HG02885 (cell line): ENCODE results near the gene FAM193A.

Source experiments
- ATAC-seq: cut with Tn5 transposase; IDR thresholded peaks from one replicate; pipeline ENCODE4 v1.9.1; 2021; ENCODE audit warnings: mild to moderate bottlenecking; ENCODE audit not compliant: unreplicated experiment, poor library complexity

Gene FAM193A

DNA sequence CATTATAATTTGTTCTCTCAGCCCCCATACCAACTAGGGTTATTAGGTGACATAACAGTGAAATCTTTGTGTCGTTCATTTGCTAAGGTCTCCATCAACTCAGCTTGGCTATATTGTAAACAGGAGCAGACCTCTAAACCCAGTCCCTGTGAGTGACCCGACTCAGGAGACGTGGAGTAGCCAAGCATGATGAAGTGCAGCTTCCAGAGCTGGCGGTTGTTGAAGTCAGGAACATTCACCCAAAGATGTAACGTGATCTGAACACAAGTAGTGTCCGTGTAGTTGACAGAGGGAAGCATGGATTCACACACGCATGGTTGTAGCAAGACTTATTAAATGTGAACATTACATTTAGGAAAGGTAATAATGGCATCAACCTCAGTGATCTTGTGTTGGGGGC is 102.3 kb downstream of the FAM193A start:
- ATAC-seq: no peak

DNA sequence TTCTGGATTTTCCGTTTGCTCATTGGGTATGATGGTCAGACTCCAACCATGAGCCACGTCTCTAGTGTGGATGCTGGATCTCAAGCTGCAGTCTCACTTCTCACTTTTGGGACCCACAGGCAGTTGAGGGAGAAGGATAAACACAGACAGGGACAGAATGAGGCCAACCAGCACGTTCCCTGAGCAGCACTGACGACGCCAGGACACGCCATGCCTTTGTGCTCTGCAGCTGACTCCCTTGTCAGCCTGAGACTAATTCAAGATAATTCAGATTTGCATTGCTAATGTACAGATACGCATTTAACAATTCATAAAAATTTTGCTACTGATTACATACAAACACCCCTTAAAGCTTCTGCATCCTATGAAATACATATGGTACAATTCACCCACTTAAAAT is 106.5 kb downstream of the FAM193A start:
- no peak for ATAC-seq

DNA sequence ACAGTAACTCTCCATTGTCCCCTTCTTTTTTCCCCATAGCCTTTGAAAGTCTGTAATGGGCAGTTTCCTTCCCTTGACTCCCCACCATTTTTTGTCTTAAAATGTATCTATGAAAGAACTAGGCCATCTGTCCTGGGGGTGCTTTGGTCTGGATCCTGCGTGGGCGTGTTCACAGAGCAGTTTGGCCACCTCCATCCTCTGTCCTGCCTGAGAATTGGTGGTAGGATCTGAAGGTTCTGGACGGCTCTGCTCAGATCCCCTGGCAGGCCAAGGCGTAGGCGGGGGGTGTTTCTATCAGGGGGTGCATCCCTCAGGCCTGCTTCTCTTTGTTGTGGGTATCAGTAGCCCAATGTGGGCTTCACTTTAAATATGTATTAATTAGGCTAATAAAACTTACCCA is 107.1 kb downstream of the FAM193A start:
- ATAC-seq: no peak

DNA sequence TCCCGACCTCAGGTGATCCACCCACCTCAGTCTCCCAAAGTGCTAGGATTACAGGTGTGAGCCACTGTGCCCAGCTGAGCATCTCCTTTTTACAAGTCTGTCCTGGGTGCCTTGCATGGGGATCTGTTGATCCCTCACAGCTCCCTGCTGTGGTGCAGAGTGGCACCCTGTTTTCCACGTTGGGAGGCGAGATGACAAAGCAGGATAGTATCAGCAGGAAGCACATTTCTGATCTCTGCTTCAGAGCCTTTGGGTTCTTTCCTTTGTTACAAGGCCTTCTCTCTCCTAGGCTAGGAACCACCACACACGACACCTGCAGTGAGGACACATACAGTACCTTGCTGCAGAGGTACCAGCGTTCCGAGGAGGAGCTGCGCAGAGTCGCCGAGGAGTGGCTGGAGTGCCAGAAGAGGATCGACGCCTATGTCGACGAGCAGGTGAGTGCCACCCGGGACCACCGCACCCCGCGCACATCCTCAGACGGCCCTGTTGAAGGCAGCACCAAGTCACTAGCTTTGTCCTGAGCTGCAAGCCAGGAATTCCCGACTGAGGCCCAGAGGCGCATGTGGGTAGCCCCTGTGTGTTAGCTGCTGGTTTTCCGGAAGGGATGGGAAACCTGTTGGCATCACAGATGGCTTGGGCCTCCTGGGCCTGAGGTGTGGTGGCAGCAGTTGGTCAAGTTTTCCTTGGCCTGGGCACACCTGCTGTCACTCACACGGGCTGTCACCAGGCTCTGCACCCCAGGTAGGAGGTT is 110.1 kb downstream of the FAM193A start:
- ATAC-seq: no peak

DNA sequence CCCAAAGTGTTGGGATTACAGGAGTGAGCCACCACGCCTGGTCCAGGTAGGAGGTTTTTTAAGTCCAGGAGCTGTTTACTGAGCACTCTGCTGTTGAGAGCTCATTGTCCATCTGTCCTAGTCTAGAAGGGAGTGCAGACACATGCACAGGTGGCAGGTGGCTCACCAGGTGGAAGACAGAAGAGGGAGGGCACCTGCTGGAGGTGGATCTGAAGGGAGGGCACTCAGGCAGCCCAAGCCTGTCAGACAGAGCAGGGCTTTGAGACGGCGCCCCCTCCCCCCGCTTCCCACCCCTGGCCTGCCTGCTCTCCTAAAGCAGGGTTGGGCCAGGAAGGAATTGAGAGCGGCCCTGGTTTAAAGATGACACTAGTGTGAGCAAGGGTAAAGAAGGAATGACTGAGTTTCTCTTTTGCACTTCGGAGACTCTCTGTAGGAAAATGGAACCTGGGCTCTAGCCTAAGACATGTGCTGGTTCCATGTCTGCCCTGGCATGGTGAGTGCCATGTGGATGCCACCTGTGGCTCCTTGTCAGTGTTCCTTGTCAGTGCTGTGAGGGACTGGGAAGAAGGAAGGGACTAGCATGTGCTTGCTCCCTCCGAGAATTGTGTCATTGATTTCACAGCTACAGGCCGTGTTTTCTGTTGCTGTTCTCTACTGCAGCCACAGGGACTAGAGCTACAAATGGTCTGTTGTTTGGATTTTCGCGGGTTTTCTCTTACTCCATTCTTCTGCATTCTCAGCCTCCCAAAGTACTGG is 111.1 kb downstream of the FAM193A start:
- no peak for ATAC-seq

DNA sequence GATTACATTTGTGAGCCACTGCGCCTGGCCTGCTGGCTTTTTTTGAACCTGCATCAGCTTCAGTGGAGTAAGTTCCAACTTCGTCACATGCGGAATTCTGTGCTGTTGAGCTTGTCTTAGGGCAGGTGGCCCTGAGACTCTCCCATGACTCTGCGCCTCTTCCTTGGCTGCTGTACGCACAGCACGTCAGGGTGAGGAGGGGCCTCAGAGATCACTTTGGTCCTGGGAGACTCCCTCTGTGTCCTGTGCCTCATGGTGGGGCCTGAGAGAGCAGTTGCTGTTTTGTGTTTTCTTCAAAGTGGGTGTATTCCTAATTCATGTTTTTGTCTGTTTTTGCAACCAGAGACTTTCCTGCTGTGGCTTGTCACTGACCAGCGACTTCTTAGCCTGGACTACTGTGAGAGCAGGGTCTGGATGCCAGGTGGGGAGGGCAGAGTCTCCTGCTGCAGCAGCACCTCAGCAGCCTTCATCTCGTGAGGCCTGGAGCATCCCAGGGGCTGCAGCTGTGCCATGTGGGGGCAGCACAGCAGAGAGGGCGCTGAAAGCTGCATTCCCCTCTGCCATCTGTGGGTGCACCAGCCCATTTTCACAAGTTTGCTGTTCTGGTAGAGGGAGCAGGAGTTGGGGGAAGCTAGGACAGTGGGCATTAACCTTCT is 111.8 kb downstream of the FAM193A start:
- ATAC-seq: no peak

DNA sequence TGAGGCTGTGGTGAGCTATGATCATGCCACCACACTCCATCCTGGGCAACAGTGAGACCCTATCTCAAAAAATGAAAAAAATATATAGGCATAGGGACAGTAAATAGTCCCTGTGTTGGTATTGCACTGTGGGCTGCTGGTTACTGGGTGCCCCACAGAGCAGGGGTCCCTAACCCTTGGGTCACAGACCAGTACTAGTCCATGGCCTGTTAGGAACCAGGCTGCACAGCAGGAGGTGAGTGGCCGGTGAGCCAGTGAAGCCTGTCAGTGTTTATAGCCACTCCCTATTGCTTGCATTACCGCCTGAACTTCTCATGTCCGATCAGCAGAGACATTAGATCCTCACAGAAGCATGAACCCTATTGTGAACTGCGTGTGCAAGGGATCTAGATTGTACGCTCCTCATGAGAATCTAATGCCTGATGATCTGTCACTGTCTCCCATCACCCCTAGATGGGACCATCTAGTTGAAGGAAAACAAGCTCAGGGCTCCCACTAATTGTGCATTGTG is 113.2 kb downstream of the FAM193A start:
- no peak for ATAC-seq

DNA sequence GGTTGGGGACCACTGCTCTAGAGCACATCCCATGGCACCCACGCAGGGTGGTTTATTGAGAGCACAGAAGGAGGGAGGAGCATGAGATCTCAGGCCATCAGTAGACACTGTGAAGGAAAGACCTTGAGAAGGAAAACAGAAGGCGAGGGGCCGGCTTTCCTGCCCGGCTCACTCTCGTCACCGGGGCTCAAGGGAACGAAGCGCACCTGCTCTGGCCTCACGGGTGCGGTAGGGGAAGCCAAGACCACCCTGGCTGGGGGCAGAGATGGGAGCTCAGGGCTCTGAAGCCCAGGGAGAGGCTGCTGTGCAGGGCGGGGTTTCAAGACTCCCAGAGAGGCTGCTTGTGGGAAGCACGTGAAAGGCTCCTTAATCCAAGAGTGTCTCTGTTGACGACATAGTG is 113.8 kb downstream of the FAM193A start:
- ATAC-seq: no peak

DNA sequence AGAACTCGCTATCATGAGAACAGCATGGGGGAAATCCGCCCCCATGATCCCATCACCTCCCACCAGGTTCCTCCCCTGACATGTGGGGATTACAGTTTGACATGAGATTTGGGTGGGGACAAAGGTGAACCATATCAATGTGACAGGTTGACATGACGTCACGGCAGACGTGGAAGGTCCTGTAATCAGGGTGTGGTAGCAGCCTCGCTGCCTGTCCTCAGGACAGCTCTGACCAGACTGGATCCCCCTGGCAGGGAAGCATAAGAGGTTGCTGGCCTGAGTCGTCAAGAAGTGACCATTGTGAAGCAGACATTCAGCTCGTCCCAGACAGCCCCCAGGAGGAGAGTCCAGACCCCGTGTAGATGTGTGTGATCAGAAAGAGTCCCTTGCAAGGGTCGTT is 115.1 kb downstream of the FAM193A start:
- no peak for ATAC-seq

DNA sequence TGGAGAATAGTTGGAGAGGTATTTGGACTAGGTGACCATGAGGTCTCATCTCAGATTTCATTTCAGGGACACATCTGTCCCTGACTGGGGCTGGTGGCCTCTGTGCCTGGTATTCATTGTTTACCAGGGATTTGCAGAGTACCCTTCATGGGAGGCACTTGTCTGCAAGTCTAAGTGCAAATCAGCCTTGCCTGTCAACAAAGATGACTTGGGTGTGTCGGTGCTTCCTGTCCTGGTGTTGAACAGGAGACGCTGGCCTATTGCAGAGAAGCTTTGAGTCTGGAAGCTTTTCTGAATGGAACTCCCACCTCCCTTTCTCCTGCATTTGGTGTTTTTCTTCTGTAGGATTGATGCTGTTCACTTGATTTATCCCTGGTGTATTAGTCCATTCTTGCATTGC is 115.6 kb downstream of the FAM193A start:
- ATAC-seq: no peak

DNA sequence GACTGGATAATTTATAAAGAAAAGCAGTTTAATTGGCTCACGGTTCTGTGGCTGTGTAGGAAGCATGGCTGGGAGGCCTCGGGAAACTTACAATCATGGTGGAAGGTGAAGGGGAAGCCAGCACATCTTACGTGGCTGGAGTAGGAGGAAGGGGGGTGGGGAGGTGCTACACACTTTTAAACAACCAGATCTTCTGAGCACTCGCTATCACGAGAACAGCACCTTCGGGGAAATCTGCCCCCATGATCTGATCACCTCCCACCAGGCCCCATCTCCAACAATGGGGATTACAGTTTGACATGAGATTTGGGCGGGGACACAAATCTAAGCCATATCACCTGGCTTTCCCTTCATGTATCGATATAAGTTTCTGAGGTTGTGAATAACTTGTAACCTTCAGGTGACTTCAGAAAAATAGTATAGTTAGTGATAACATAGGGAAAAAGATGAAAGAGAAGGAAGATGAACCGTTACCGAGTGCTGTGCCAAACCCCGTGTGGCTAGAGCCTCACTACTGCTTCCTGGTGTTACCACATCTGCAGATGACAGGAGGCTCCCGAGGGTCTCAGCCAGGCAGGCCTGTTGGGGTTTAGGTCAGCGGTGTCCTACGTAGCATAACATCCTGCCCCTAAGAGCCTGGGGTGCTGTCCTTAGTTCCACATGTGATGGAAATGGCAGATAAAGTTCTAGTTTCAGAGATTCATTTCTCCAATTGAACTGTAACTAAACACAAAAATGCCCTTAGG is 116.1 kb downstream of the FAM193A start:
- no peak for ATAC-seq

DNA sequence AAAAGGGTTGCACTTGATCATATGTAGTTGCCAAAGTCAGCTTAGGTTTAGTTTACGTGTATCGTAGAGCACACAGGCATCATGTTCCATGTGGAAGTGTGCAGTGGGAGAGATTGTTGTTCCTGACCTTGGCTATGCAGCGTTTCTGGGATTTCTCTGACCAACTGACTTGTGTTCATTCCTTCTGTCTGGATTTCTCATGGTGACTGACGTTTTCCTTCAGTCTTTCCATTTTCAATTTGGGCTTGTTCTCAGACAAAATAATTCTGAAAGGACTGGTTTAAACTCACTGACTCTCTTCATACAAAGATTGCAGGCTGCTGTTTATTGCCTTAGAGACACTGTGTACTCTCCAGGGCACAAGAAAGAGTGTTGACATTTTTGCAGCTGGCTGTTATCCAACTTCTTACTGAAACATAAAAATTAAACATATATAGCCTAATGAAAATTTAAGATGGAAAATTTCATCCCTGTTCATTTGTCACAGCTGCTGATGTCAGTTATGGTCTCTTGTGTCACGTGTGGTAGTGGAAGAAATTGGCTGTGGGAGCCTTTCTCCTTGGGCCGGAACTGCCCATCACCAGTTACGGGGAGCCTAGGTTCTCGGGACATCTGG is 124.3 kb downstream of the FAM193A start:
- no peak for ATAC-seq

DNA sequence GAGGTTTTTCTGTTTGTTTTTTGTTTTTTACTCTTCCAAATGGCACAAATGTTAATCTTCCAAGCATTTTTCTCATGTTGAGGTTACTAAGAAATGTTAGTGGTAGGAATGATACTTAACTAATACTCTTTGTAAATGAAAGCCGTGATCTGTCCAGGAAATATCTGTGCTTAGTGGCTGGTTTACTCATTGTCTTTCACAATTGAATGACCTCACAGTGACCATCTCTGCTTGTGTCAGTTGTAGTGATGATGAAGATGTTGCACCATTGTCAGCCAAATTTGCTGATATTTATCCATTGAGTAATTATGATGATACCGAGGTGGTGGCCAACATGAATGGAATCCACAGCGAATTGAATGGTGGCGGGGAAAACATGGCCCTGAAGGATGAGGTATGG is 126.2 kb downstream of the FAM193A start:
- no peak for ATAC-seq

DNA sequence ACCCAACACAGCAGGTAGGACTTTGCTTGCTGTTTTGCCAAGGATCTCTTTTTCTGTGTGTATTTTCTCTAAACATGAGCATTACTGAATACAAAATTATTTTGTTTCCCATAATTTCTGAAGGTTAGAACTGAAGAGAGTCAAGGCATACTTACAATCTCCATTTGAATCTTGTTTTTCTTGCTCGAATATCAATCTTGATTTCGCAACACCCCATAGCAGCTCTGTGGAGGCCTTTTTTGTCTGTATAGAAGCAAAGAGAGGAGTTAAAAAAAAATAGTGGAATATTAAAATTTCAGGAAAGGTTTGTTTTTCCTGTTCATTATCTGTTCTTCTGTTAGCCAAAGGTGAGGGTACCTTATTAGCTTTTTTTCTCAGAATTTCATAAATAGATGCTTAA is 126.8 kb downstream of the FAM193A start:
- ATAC-seq: no peak

DNA sequence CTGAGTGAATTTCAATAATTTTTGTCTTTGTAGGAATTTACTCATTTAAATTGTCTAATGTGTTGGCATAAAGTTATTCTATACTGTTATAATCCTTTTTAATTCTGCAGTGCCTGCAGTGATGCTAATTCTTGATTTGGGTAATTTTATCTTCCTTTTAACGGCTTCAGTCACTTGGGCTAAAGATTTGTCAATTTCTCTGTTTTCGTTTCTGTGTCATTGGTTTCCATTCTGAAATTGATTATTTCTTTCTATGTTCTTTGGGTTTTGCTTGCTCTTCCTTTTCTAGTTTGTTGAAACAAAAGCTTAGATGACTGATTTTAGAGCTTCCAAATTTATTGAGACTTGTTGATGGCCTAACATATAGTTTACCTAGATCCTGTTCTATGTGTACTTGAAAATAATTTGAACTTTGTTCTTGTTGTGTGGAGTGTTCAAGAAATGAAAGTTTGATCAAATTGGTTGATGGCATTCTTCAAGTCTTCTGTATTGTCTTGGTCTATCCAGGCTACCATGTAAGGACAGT is 130.3 kb downstream of the FAM193A start:
- ATAC-seq: no peak

DNA sequence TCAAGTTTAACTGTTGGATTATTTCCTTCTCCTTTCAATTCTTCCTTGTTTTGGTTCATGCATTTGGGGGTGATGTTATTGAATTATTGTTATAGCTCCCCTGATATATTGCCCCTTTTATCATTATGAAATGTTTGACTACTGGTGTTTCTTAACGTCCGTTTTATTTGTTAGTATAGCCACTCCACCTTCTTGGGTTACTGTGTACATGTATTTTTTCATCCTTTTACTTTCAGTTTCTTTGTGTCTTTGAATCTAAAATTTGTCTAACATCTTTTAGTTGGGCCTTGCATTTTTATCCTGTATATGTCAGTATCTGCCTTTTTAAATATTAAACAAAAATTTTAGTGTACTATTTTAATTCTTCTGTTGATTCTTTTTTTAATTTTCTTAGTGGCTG is 131.0 kb downstream of the FAM193A start:
- no peak for ATAC-seq

DNA sequence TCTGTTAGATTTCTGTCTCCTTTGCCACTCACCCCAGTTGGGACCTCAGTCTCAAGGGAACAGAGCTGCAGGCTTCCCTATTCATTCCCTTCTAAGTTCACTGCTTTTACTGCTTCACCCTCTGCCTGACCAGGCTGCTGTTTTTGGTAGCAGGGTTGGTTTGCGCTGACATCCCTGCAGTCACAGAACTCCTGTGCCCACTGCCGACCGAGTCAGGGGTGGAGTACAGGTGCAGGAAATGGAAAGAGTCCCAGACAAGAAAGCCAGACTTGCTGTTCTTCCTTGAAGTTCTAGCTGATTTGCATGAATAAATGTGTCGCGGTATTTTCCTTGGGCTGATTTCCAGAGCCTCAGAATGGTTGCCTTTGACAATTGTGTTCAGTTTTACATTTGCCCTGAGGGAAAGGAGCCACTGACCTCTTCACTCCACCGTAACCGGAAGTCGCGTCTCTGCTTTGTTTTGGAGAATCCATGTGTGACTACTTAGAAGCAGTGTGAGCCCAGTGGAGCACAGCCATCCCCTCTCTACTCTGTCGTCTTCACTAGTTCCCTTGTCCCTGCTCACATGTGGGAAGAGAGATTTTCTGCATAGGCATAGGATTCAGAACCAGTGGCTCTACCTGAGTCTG is 134.9 kb downstream of the FAM193A start:
- ATAC-seq: no peak

DNA sequence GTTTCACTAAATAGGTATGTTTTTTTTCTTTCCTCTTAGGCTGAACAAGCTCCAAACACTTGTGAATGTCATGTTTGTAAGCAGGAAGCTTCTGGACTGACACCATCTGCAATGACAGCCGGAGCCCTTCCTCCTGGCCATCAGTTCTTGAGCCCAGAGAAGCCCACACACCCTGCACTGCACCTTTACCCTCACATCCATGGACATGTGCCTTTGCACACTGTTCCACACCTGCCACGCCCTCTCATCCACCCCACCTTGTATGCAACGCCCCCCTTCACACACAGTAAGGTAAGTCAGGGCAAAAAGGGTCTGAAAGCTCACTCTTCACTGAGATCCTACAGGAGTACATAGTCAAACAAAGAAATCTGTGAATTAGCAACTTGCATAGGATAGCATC is 135.6 kb downstream of the FAM193A start:
- ATAC-seq: no peak

DNA sequence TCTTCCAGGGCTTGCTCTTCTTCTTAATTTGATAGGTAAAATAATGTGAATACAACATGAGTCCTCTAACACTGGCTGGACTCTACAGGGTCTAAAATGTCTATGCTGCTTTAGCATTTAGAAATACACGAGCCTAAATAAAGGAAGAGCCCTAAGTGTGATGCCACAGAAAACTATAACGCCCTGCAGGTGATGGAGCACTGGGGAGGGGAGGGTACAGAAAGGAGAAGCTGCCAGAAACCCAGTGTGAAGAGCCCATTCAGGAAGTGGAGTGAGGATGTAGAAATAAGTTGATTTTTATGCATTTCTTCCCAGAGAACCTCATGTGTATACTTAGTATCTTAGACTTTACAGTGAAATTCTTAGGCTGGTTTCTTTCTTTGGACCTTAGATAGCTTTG is 136.3 kb downstream of the FAM193A start:
- no peak for ATAC-seq
